HG03469 (cell line): ENCODE measurements around the gene PEX1.
A peak's percentile ranks its signal among the peaks of the same experiment; 100 is the strongest.
"Not testable (repeated sequence)": the region's sequence is repeated elsewhere in the genome, so short reads cannot be mapped to it uniquely, and the experiment has no call there.

Source experiments
- ATAC-seq: cut with Tn5 transposase; IDR thresholded peaks from one replicate; pipeline ENCODE4 v1.9.1; 2021; ENCODE audit warnings: mild to moderate bottlenecking, moderate library complexity, moderate number of reproducible peaks; ENCODE audit not compliant: unreplicated experiment

PEX1 gene

GRCh38 chr7:92461027-92462003, 67.0 kb downstream of the PEX1 start:
- ATAC-seq = peak; percentile 67

- no peak for ATAC-seq
Measured at GRCh38 chr7:92460510-92460909, 67.8 kb downstream of the PEX1 start.

- no peak for ATAC-seq
Measured at GRCh38 chr7:92460109-92460508, 68.2 kb downstream of the PEX1 start.

- ATAC-seq = no peak
Measured at GRCh38 chr7:92456236-92456635, 72.1 kb downstream of the PEX1 start.

GRCh38 chr7:92451645-92452044, 76.7 kb downstream of the PEX1 start:
- ATAC-seq = no peak

GRCh38 chr7:92448205-92448747, 80.0 kb downstream of the PEX1 start:
- ATAC-seq = peak; percentile 21

GRCh38 chr7:92447345-92448204, 80.7 kb downstream of the PEX1 start, which contains the start of gene GATAD1:
TSS of gene GATAD1 (plus strand) at chr7:92447482. CDS start at chr7:92447730, 248 bp downstream.
- ATAC-seq = peak; percentile 80

- ATAC-seq = no peak
Measured at GRCh38 chr7:92446869-92447344, 81.4 kb downstream of the PEX1 start.

- ATAC-seq = not testable (repeated sequence)
Measured at GRCh38 chr7:92442720-92443119, 85.6 kb downstream of the PEX1 start.

- ATAC-seq = no peak
Measured at GRCh38 chr7:92437956-92438491, 90.3 kb downstream of the PEX1 start.
